Left colon (tissue), 2 donors: ENCODE results near the gene TIMM21. TPM values are rescaled to one million over a fixed set of nuclear protein-coding genes. Genes with fewer than 3 reads are reported as not detected.
A peak's percentile ranks its signal among the peaks of the same experiment; 100 is the strongest.

ENCODE experiments used
- ATAC-seq: fragments of 200-7000 bp; cut with Tn5 transposase; one replicate; pipeline ENCODE4 v1.9.1; 2020; ENCODE audit warnings: mild to moderate bottlenecking, moderate library complexity
- DNase-seq, 2 donors: peaks; one replicate each; pipeline ENCODE4 v3.0.0-alpha.2; 2020
- intact Hi-C, 2 donors: fragments of 100-400 bp; cut with DNase I in 1 of 2; cut with micrococcal nuclease in 1 of 2; formaldehyde crosslinking; loops; one replicate each; pipeline versions ENCODE4 v1.11.2 to v1.14.0; 2022; cut with DNase I, micrococcal nuclease
- total RNA-seq, 2 donors: library from RNA; stranded (reverse); fragmentation: NEBNext Ultra II Directional; extraction: Animal tissue kit (Norgen Biotek cat#: 25700); gene quantifications; one replicate each; pipeline ENCODE4 v1.2.1, GENCODE V29; 2021
- donor health status: DM: no; HTN: no; CAD: no.
- donor health status: DM: yes; HTN: yes; CAD: no.

Gene TIMM21
- total RNA-seq, 2 donors from 2014 or later, result 24.7 to 27.5 TPM

- DNase-seq (no peak), ATAC-seq (no peak)
- intact Hi-C loops, result no loop called here
Observed at GRCh38 chr18:74141667-74142066, 6.7 kb upstream of the TIMM21 start.

DNA sequence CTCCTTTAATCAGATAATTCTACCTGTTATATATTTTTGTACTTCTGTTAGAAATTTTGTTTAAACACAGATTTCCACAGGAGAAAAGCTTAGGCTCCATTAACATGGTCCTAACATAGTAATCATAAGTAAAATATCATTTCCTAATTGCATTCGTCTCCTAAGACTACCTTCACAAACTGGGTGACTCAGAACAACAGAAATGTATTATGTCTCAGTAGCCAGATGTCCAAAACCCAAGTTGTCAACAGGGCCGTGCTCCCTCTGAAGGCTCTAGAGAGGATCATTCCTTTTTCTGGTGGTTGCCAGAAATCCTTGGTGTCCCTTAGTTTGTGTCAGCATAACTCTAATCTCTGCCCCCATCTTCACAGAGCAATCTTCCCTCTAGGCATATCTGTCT is 6.1 kb upstream of the TIMM21 start:
- intact Hi-C loops, result no loop called here
- DNase-seq (no peak), ATAC-seq (no peak)

- intact Hi-C loops, result no loop called here
- ATAC-seq (no peak), DNase-seq (no peak)
Observed at GRCh38 chr18:74146756-74147155, 1.6 kb upstream of the TIMM21 start.

GRCh38 chr18:74147491-74147778 is 888 bp upstream of the TIMM21 start:
- intact Hi-C loops, result no loop called here
- ATAC-seq, result no peak

DNA sequence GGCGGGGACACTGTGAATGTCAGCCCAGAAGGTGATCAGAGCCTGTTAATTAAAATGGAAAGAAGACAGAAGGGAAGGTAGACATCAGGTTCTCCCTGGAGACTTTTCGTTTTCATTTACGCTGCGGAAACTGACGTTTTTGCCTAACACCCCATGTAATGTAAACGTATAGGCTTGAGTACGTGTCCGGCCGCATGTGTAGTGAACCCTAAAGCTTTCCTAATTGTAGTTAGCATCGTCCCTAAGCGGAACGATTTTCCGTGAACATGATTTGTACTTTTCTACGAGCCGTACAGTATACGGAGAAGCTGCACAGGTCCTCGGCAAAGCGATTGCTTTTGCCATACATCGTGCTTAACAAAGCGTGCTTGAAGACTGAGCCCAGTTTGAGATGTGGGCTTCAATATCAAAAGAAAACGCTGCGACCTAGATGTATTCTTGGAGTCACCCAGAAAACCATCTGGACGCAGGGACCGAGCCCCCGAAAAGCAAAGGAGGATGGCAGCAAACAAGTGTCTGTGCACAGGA is 284 bp downstream of the TIMM21 start:
- intact Hi-C loops, result no loop called here
- DNase-seq (no peak), ATAC-seq (peak; percentile 2)

More at GRCh38 chr18:74147491-74147778, 888 bp upstream of the TIMM21 start:
- no peak for DNase-seq

GRCh38 chr18:74149878-74150277 is 1.6 kb downstream of the TIMM21 start:
- no peak for ATAC-seq

GRCh38 chr18:74152270-74152669 is 3.9 kb downstream of the TIMM21 start:
- ATAC-seq (no peak), DNase-seq (no peak)
- intact Hi-C loops, result no loop called here

More at GRCh38 chr18:74149878-74150277, 1.6 kb downstream of the TIMM21 start:
- DNase-seq, result no peak
- intact Hi-C loops, result no loop called here

GRCh38 chr18:74152857-74153256 is 4.5 kb downstream of the TIMM21 start:
- ATAC-seq (no peak), DNase-seq (no peak)
- intact Hi-C loops, result no loop called here

- DNase-seq, result no peak
- ATAC-seq, result no peak
- intact Hi-C loops, result no loop called here
Observed at GRCh38 chr18:74153377-74153776, 5.1 kb downstream of the TIMM21 start.

DNA sequence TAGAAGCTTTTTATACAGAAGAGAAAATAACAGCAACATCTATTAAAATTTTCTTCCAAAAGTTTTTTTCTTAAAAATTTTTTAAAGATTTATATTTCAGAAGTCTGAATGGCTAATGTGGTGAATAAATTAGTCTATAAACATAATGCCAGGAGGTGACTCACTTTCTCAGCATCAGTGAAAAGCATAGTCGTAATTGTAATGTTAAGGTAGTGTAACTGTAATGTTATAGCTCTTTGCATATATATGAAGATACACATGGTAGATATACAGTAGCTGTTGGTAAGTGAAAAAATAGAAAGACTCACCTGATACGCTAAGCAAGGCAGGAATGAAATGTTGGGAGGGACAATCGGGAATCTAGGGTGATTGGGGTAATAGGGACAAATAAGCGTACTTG is 5.5 kb downstream of the TIMM21 start:
- no peak for DNase-seq
- intact Hi-C loops, result no loop called here
- no peak for ATAC-seq

- ATAC-seq (no peak), DNase-seq (no peak)
- intact Hi-C loops, result no loop called here
Observed at GRCh38 chr18:74154716-74155115, 6.4 kb downstream of the TIMM21 start.

- DNase-seq, result no peak
- intact Hi-C loops, result no loop called here
- ATAC-seq, result no peak
Observed at GRCh38 chr18:74155276-74155675, 7.0 kb downstream of the TIMM21 start.

- intact Hi-C loops, result no loop called here
- no peak for ATAC-seq
Observed at GRCh38 chr18:74163019-74163660, 14.8 kb downstream of the TIMM21 start.

GRCh38 chr18:74166386-74166785 is 18.1 kb downstream of the TIMM21 start:
- DNase-seq (no peak), ATAC-seq (peak; percentile 59)
- intact Hi-C loops, result no loop called here

More at GRCh38 chr18:74163019-74163660, 14.8 kb downstream of the TIMM21 start:
- no peak for DNase-seq

DNA sequence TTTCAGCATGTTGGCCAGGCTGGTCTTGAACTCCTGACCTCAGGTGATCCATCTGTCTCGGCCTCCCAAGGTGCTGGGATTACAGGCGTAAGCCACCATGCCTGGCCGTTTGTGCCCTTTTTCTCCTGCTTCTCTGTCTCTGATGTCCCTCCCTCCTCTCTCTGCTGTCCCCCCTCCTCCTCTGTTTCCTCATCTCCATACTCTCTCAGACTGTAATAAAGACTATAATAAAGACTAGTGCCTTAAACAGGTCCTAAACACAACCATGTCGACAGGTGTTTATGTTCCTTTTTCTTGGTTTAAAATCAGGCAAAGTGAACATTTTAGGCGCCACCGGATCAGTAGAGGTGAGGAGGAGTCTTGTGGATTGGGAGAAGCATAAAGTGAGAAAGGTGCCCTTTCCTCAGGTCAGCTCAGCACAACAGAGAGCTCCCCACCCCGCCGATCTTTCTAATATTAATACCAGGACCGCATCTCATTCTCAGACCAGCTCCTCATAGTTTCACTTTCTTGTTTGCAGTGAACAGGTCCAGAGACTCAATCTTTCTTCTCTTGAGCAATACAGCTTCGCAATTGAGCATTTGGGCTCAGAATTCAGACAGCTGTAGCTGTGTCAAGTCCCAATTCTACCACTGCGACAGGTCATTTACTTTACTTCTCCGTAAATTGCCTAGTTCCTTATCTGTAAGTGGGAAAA is 23.7 kb downstream of the TIMM21 start:
- intact Hi-C loops, result no loop called here
- ATAC-seq (peak; percentile 30), DNase-seq (no peak)

DNA sequence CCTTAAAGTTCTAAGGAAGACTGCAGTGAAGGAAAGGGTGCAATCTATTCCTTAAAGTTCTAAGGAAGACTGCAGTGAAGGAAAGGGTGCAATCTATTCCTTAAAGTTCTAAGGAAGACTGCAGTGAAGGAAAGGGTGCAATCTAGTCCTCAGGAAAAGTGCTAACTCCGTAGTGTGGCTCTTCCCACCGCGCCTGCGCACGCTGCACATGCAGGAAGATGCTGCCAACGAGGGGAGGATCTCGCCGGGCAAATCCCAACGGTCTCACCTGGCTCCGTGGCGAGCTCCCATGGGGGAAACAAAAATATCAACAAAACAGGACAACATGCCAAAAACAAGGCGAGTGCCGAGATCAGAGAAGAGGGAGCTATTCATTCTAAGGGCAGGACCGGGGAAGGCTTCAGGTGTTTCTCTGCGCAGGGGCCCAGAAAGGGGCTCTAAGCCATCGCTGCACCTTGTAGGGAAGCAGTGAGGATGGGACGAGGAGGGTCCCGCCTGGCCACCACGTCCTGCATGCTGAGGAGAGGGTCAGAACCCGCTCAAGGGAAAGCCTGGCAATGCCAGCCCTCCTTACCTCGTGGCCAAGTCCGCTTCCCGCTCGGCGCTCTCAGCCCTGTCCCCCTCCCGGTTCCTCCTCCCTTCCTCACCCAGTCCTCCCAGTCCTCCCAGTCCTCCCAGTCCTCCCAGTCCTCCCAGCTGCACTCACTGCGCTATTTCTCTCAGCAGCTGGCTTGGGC is 24.5 kb downstream of the TIMM21 start:
- DNase-seq (no peak), ATAC-seq (no peak)
- intact Hi-C loops, result no loop called here

GRCh38 chr18:74173434-74173750 is 25.1 kb downstream of the TIMM21 start:
- ATAC-seq, result no peak
- no peak for DNase-seq
- intact Hi-C loops, result no loop called here

- ATAC-seq, result peak; percentile 66
- no peak for DNase-seq
- intact Hi-C loops, result no loop called here
Observed at GRCh38 chr18:74175658-74176057, 27.3 kb downstream of the TIMM21 start.

DNA sequence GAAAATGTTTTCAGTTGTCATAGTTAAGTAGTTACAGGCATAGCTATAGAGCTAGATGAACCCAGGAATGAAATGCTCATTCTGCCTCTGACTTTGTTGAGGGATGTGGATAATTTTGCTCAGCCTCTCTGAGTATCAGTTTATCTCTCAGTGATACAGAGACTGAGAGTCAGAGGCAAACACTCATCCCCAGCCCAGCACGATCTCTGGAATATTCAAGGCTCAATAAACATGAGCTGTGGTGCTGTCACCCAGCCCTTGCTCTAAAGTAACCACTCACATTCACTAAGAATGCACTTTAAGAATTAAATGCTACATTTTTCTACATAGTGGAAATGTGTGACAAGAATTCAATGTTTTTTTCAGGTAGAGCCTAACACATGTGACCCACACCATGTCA is 30.6 kb downstream of the TIMM21 start:
- DNase-seq, result no peak
- intact Hi-C loops, result no loop called here
- ATAC-seq, result no peak

GRCh38 chr18:74179623-74180199 is 31.4 kb downstream of the TIMM21 start:
- intact Hi-C loops, result no loop called here
- ATAC-seq (no peak), DNase-seq (no peak)
